ENCODE data around the gene TENT5A.
A peak's percentile ranks its signal among the peaks of the same experiment; 100 is the strongest.

The TENT5A gene

GRCh38 chr6:81770381-81770780 is 17.9 kb upstream of the TENT5A start:
- DNase-seq: no peak

GRCh38 chr6:81769824-81770223 is 17.3 kb upstream of the TENT5A start:
- DNase-seq: no peak

- no peak for DNase-seq
These were observed 15.9 kb upstream of the TENT5A start for GRCh38 chr6:81768150-81768942.

- no peak for DNase-seq
These were observed 14.8 kb upstream of the TENT5A start for GRCh38 chr6:81767163-81767891.

GRCh38 chr6:81766482-81767069 is 14.1 kb upstream of the TENT5A start:
- DNase-seq: no peak

GRCh38 chr6:81764531-81764930 is 12.1 kb upstream of the TENT5A start:
- no peak for DNase-seq

GRCh38 chr6:81763968-81764367 is 11.5 kb upstream of the TENT5A start:
- DNase-seq: no peak

- no peak for DNase-seq
These were observed 10.6 kb upstream of the TENT5A start for GRCh38 chr6:81763051-81763450.

- DNase-seq: no peak
These were observed 10.1 kb upstream of the TENT5A start for GRCh38 chr6:81762606-81763005.

GRCh38 chr6:81762132-81762531 is 9.7 kb upstream of the TENT5A start:
- DNase-seq: no peak

GRCh38 chr6:81761197-81761596 is 8.7 kb upstream of the TENT5A start:
- DNase-seq: no peak

- no peak for DNase-seq
These were observed 7.3 kb upstream of the TENT5A start for GRCh38 chr6:81759782-81760181.

- no peak for DNase-seq
These were observed 5.7 kb upstream of the TENT5A start for GRCh38 chr6:81758221-81758620.

GRCh38 chr6:81756690-81757089 is 4.2 kb upstream of the TENT5A start:
- no peak for DNase-seq

- no peak for DNase-seq
These were observed 3.1 kb upstream of the TENT5A start for GRCh38 chr6:81755551-81755950.

GRCh38 chr6:81754906-81755305 is 2.4 kb upstream of the TENT5A start:
- no peak for DNase-seq

- DNase-seq: peak; percentile 85 to 89
These were observed 1.5 kb upstream of the TENT5A start for GRCh38 chr6:81753711-81754577.

- DNase-seq: peak; percentile 46 to 51
These were observed 635 bp upstream of the TENT5A start for GRCh38 chr6:81752921-81753710.

- DNase-seq: peak; percentile 23 to 39
These were observed 945 bp downstream of the TENT5A start for GRCh38 chr6:81751388-81752083.

- no peak for DNase-seq
These were observed 1.6 kb downstream of the TENT5A start for GRCh38 chr6:81750681-81751387.

- DNase-seq: no peak
These were observed 2.3 kb downstream of the TENT5A start for GRCh38 chr6:81750200-81750599.
